Measurements from ENCODE around the gene ZNF652. TPM values are rescaled to one million over a fixed set of nuclear protein-coding genes. Genes with fewer than 3 reads are reported as not detected.

Gene ZNF652
- total RNA-seq, 1 experiment from 2014 or later: 92.6 TPM

- no peak for TF ChIP-seq CTCF (IDR thresholded peaks at IDR 0.05; ENCODE audit: insufficient read depth in 1 of 2, low read depth in 1 of 2, low read length in 1 of 2, severe bottlenecking in 1 of 2, unreplicated experiment in 1 of 2)
Observed at GRCh38 chr17:49298371-49298976, 63.6 kb downstream of the ZNF652 start.

DNA sequence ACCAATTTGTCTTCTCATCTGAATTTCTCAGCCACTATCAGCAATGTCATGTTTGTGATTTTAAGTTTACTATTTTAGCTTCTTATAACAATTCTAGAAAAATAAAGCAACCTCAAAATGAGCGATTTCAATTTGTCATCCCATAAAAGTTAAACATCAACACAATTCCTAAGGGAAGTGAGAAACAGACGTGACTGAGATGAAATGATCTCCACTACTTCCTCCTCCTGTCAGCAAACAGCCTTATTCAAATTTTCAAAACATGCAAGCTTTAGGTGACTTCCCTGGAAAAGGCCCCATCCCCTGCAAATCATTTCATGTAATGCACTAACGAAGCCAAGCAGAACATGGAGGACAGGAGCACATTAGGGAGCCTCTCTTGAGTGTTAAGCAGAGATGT is 64.9 kb downstream of the ZNF652 start:
- TF ChIP-seq CTCF (IDR thresholded peaks at IDR 0.05; ENCODE audit: insufficient read depth in 1 of 2, low read depth in 1 of 2, low read length in 1 of 2, severe bottlenecking in 1 of 2, unreplicated experiment in 1 of 2): no peak
- Histone ChIP-seq H3K4me3 (ENCODE audit: low read depth, low read length) (no peak overlapping the region), H3K4me1 (no peaks in the 10 kb centered on the region), H3K36me3 (ENCODE audit: control insufficient read depth, insufficient read depth, low read length) (no peaks in the 10 kb centered on the region), H3K27me3 (replicated peaks; ENCODE audit: control insufficient read depth, insufficient read depth, low read length) (no peaks in the 10 kb centered on the region), H3K9me3 (no peaks in the 10 kb centered on the region)
- no peaks in the 10 kb centered on the region for H3K9me3 Mint-ChIP-seq (ENCODE audit: unreplicated experiment)
- no peaks in the 10 kb centered on the region for H3K27me3 Mint-ChIP-seq (ENCODE audit: insufficient read depth, unreplicated experiment)
- ChIA-PET POLR2A (no interaction called here), CTCF (no interaction called here)
- H3K27ac Mint-ChIP-seq (ENCODE audit: unreplicated experiment): no peak overlapping the region
- no peaks in the 10 kb centered on the region for H3K4me1 Mint-ChIP-seq (ENCODE audit: low read depth, unreplicated experiment)
- no TSS peak for BruUV-seq (replicated peaks)
- intact Hi-C loops (cut with micrococcal nuclease; ENCODE audit: unreplicated experiment): loop anchor here (5.0 kb wide), 1 partner anchor 1115 kb away; no protein-coding TSS in a partner anchor
- DNase-seq: no peak
- no peak overlapping the region for H3K4me3 Mint-ChIP-seq (ENCODE audit: unreplicated experiment)
- H3K36me3 Mint-ChIP-seq (ENCODE audit: insufficient read depth, unreplicated experiment): peaks cover 26% of the 10 kb centered on the region

More at GRCh38 chr17:49298371-49298976, 63.6 kb downstream of the ZNF652 start:
- H3K27ac Mint-ChIP-seq (ENCODE audit: unreplicated experiment): no peak overlapping the region
- H3K4me1 Mint-ChIP-seq (ENCODE audit: low read depth, unreplicated experiment): no peaks in the 10 kb centered on the region
- Histone ChIP-seq H3K27me3 (replicated peaks; ENCODE audit: control insufficient read depth, insufficient read depth, low read length) (no peaks in the 10 kb centered on the region), H3K4me3 (ENCODE audit: low read depth, low read length) (no peak overlapping the region), H3K36me3 (ENCODE audit: control insufficient read depth, insufficient read depth, low read length) (peaks cover under 1% of the 10 kb centered on the region; the same call in 1 of the 2 replicates), H3K9me3 (no peaks in the 10 kb centered on the region), H3K4me1 (no peaks in the 10 kb centered on the region)
- no peak overlapping the region for H3K4me3 Mint-ChIP-seq (ENCODE audit: unreplicated experiment)
- BruUV-seq (replicated peaks): no TSS peak
- H3K9me3 Mint-ChIP-seq (ENCODE audit: unreplicated experiment): no peaks in the 10 kb centered on the region
- CTCF ChIA-PET: interaction anchor here (0.6 to 1.5 kb wide), 3 partner anchors 110 to 261 kb away, joined by 3 to 4 read pairs (median 3); no protein-coding TSS in a partner anchor
- intact Hi-C loops (cut with micrococcal nuclease; ENCODE audit: unreplicated experiment): loop anchor here (5.0 kb wide), 1 partner anchor 1116 kb away; no protein-coding TSS in a partner anchor
- POLR2A ChIA-PET: no interaction called here
- H3K27me3 Mint-ChIP-seq (ENCODE audit: insufficient read depth, unreplicated experiment): no peaks in the 10 kb centered on the region
- no peak for DNase-seq
- H3K36me3 Mint-ChIP-seq (ENCODE audit: insufficient read depth, unreplicated experiment): peaks cover 19% of the 10 kb centered on the region

DNA sequence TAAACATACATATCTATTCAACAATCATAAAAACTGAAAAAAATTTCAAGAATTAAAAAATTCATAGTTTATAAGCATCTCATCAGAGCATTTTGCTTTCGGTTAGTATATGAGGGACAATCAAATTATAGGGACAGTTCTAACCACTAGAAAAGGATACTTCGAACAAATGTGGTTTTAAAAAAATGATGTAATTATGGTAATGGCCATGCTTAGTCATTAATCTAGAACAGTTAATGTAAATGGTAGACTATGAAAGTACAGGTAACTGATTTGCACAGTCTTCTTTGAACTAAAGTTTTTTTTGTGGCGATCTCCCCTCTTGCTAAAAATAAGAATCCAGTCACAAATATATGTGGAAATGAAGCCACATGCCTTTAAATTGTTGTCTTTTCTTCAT is 67.9 kb downstream of the ZNF652 start:
- POLR2A ChIA-PET: interaction anchor here (0.7 kb wide), 1 partner anchor 62 kb away, joined by 4 read pairs; no protein-coding TSS in a partner anchor
- intact Hi-C loops (cut with micrococcal nuclease; ENCODE audit: unreplicated experiment): no loop called here
- CTCF ChIA-PET: no interaction called here

More for the DNA sequence above, 67.9 kb downstream of the ZNF652 start:
- H3K27ac Mint-ChIP-seq (ENCODE audit: unreplicated experiment): no peak overlapping the region
- H3K27me3 ChIP-seq (replicated peaks; ENCODE audit: control insufficient read depth, insufficient read depth, low read length): no peaks in the 10 kb centered on the region
- no peak overlapping the region for H3K4me3 ChIP-seq (ENCODE audit: low read depth, low read length)
- H3K27me3 Mint-ChIP-seq (ENCODE audit: insufficient read depth, unreplicated experiment): no peaks in the 10 kb centered on the region
- H3K4me3 Mint-ChIP-seq (ENCODE audit: unreplicated experiment): no peak overlapping the region
- no peaks in the 10 kb centered on the region for H3K9me3 ChIP-seq
- H3K9me3 Mint-ChIP-seq (ENCODE audit: unreplicated experiment): no peaks in the 10 kb centered on the region
- no peaks in the 10 kb centered on the region for H3K4me1 ChIP-seq
- no peak for DNase-seq
- no peak for TF ChIP-seq CTCF (IDR thresholded peaks at IDR 0.05; ENCODE audit: insufficient read depth in 1 of 2, low read depth in 1 of 2, low read length in 1 of 2, severe bottlenecking in 1 of 2, unreplicated experiment in 1 of 2)
- H3K4me1 Mint-ChIP-seq (ENCODE audit: low read depth, unreplicated experiment): no peaks in the 10 kb centered on the region
- BruUV-seq (replicated peaks): no TSS peak
- peaks cover 31% of the 10 kb centered on the region for H3K36me3 Mint-ChIP-seq (ENCODE audit: insufficient read depth, unreplicated experiment)
- H3K36me3 ChIP-seq (ENCODE audit: control insufficient read depth, insufficient read depth, low read length): 0 out of 2 replicates have a peak, but pooled peaks cover 4% of the 10 kb centered on the region
